ENCODE measurements around the gene OCEL1. TPM values are rescaled to one million over a fixed set of nuclear protein-coding genes. Genes with fewer than 3 reads are reported as not detected.

The OCEL1 gene, protein sequence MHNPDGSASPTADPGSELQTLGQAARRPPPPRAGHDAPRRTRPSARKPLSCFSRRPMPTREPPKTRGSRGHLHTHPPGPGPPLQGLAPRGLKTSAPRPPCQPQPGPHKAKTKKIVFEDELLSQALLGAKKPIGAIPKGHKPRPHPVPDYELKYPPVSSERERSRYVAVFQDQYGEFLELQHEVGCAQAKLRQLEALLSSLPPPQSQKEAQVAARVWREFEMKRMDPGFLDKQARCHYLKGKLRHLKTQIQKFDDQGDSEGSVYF
- 1 to 10 TPM; 5.9 to 8.2 TPM for total RNA-seq

DNA sequence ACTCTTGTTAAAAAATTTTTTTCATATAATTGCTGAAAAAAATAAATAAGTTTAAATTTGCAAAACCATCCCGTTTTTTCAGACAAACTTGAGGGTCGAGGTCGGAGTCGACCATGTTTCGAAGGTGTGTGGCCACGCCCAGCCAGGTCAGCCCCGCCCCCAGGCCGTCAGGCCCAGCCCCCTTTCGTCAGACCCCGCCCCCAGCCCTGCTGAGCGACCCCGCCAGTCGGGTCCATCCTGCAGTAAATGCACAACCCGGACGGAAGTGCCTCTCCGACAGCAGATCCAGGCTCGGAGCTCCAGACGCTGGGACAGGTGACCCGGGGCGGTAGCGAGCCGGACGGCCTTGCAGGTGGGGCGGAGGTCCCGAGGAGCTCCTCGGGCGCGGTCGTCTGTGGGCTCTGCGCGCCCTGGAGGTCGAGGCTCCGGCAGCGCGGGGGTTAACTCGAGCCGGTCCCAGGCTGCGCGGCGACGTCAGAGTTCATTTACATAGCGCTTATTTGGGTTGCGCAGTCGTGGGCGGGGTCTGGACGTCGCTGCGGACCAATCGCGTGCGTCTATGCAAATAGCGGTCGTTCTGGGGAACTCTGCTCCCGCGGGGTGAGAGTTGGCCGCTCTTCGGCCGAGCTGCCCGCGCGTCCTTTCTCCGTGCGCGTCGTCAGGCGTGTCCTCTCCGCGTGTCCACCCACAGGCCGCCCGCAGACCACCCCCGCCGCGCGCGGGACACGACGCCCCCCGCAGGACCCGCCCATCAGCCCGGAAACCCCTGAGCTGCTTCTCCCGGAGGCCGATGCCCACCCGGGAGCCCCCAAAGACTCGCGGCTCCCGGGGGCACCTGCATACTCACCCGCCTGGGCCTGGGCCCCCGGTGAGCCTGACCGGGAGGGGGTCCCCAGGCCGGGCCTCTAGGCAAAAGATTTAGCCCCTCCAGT lies at the start of gene OCEL1:
Gene OCEL1, plus strand, starts transcription at position 225 of the 932 bp plus-strand sequence. Its CDS starts 22 bp downstream, at position 247.
- no peaks in the 10 kb centered on the region for H3K9me3 ChIP-seq
- H3K27ac ChIP-seq: peak within 1 kb of the TSS; percentile 85 to 86
- peaks cover 0 to 18% of the 10 kb centered on the region in 2 donors for H3K4me1 ChIP-seq
- H3K4me3 ChIP-seq: peak within 1 kb of the TSS; percentile 51 to 70
- DNase-seq (ENCODE audit: low spot score): peak; percentile 99
- TF ChIP-seq, protein P1, sequence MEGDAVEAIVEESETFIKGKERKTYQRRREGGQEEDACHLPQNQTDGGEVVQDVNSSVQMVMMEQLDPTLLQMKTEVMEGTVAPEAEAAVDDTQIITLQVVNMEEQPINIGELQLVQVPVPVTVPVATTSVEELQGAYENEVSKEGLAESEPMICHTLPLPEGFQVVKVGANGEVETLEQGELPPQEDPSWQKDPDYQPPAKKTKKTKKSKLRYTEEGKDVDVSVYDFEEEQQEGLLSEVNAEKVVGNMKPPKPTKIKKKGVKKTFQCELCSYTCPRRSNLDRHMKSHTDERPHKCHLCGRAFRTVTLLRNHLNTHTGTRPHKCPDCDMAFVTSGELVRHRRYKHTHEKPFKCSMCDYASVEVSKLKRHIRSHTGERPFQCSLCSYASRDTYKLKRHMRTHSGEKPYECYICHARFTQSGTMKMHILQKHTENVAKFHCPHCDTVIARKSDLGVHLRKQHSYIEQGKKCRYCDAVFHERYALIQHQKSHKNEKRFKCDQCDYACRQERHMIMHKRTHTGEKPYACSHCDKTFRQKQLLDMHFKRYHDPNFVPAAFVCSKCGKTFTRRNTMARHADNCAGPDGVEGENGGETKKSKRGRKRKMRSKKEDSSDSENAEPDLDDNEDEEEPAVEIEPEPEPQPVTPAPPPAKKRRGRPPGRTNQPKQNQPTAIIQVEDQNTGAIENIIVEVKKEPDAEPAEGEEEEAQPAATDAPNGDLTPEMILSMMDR (IDR thresholded peaks at IDR 0.05): no peak
- no peaks in the 10 kb centered on the region for H3K27me3 ChIP-seq
- peaks cover 1% of the 10 kb centered on the region for H3K36me3 ChIP-seq

DNA sequence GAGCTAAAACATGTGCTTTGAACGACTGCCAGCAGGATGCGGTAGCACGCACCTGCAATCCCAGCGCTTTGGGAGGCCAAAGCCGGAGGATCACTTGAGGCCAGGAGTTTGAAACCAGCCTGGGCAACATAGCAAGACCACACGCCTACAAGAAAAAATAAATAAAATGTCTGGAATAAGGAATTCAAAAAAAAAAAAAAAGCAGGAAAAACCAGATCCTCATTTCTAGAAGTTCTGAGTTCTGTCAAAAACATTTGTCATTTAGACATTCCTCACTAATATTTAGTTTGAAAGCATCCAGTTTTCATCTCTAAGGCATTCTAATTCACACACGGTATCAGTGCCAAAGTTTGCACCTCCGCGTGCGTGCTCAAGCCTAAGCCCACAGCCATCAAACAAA lies 47.7 kb upstream of the OCEL1 start:
- Histone ChIP-seq H3K27me3 (no peaks in the 10 kb centered on the region), H3K4me1 (no peaks in the 10 kb centered on the region), H3K36me3 (peaks cover 51% of the 10 kb centered on the region), H3K4me3 (no peak overlapping the region), H3K27ac (no peak overlapping the region), H3K9me3 (no peaks in the 10 kb centered on the region)
- DNase-seq (ENCODE audit: low spot score): no peak
- TF ChIP-seq, protein P1 (IDR thresholded peaks at IDR 0.05): no peak

DNA sequence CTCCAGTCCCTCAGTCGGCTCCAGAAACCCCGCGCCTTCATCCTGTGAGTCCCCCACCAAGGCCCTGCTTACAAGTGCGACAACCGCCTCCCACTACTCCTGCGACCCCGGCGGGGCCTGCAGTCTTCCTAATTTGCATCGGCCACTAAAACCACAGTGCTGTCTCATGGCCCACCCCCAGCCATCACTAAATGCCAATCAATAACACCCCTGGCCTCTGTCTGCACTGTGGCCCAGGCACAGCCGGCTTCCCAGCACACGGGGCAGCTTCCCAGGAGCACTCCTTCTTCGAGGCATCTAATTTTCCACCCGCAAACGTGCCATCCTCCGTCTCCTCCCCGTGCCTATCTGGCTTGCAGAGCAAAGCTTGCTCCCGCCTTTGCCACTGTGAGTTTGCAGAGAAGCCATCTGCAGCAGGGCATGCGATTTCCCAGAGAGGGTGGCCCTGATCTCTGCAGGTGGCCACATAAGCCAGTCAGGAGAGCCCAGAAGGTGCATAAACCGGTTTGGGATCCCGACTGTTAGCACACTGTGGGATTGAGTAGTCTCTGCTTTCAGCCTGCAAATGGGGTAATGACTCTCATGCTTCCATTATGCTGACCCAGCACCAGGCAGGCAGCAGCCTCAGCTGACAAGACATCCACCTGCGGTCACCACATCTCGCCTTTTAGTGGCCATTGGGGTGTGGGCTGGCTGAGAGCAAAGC lies 44.9 kb upstream of the OCEL1 start:
- Histone ChIP-seq H3K4me1 (no peaks in the 10 kb centered on the region), H3K9me3 (no peaks in the 10 kb centered on the region), H3K4me3 (no peak overlapping the region), H3K27ac (no peak overlapping the region), H3K27me3 (no peaks in the 10 kb centered on the region), H3K36me3 (peaks cover 56% of the 10 kb centered on the region)
- DNase-seq (ENCODE audit: low spot score): no peak
- TF ChIP-seq, protein P1 (IDR thresholded peaks at IDR 0.05): no peak

DNA sequence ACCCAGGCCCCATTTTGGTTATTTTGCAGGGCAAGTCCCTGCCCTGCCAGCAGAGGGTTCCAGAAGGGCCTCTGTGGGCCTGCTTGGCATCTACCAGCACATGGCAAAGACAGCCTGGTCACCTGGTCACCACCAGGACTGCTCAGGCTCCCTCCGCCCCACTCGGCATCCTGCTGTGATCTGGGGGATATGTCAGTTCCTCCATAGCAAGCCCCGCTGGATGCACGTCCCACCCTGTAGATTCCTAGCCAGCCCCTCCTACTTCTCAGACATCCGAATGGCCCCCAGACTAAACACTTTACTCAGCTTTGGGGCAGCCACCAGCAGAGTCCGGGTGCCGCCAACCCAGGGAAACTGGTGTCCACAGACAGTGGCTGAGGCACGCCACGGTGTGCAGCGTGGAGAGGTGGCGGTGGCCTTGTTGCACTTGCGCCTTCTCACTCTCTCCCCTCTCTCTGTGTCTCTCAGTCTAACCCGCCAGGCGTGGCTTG lies 42.7 kb upstream of the OCEL1 start:
- no peak for DNase-seq (ENCODE audit: low spot score)
- peaks cover 54% of the 10 kb centered on the region for H3K36me3 ChIP-seq
- H3K4me1 ChIP-seq: no peaks in the 10 kb centered on the region
- no peaks in the 10 kb centered on the region for H3K9me3 ChIP-seq
- TF ChIP-seq, protein P1 (IDR thresholded peaks at IDR 0.05): no peak
- no peak overlapping the region for H3K27ac ChIP-seq
- no peak overlapping the region for H3K4me3 ChIP-seq
- no peaks in the 10 kb centered on the region for H3K27me3 ChIP-seq

DNA sequence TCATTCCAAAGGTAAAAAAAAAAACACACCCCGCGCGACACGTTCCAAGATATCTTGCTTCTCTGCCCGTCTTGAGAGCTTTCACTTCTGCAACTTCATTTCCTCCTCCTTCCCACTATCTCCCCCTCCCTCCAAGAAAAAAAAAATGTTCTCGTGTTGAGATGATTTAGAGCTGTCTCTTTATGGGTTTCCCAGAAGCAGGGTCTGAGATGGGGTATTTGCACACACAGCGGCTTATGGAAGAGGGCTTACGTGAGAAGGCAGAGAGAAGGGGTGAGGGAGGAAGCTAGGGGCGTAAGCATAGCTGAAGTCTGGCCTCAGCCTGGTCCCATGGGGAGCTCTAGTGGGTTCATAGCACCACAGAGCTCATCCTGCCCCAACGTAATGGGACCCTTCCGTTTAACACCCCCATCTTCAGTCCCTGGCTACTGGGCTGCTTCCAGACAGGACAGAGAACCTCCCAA lies 42.1 kb upstream of the OCEL1 start:
- no peaks in the 10 kb centered on the region for H3K9me3 ChIP-seq
- H3K27ac ChIP-seq: no peak overlapping the region
- no peak overlapping the region for H3K4me3 ChIP-seq
- H3K27me3 ChIP-seq: no peaks in the 10 kb centered on the region
- no peaks in the 10 kb centered on the region for H3K4me1 ChIP-seq
- peaks cover 59% of the 10 kb centered on the region for H3K36me3 ChIP-seq
- no peak for DNase-seq (ENCODE audit: low spot score)
- TF ChIP-seq, protein P1 (IDR thresholded peaks at IDR 0.05): no peak

Measured in right atrium auricular region (tissue), 2 donors.